GM12878 (cell line): ENCODE measurements around the gene TTC5. TPM values are rescaled to one million over a fixed set of nuclear protein-coding genes. Genes with fewer than 3 reads are reported as not detected.

Source experiments
- ASH2L ChIP-seq: fragments of 300-600, 200-600 bp; sonication (generic); IDR thresholded peaks from 2 replicates; pipeline ENCODE4 v1.6.1; 2017; ENCODE audit warnings: low read depth, mild to moderate bottlenecking, borderline replicate concordance
- BRCA1 ChIP-seq: IDR thresholded peaks from 2 replicates; pipeline ENCODE4 v1.6.1; 2011; ENCODE audit warnings: low read depth, low read length, improper control_type of control experiment
- CBFB ChIP-seq: IDR thresholded peaks from 2 replicates; pipeline ENCODE4 v1.6.1; 2016; ENCODE audit warnings: antibody characterized with exemption, low read depth
- CBX3 ChIP-seq: fragments of 200-600 bp; sonication (generic); IDR thresholded peaks from 2 replicates; pipeline ENCODE4 v1.6.1; 2016; ENCODE audit warnings: low read depth, borderline replicate concordance
- CHD2 ChIP-seq: IDR thresholded peaks from 2 replicates; pipeline ENCODE4 v1.6.1; 2011; ENCODE audit warnings: low read depth, low read length, improper control_type of control experiment, borderline replicate concordance
- CUX1 ChIP-seq: IDR thresholded peaks from 2 replicates; pipeline ENCODE4 v1.6.1; 2012; ENCODE audit warnings: improper control_type of control experiment, low read depth, low read length; ENCODE audit not compliant: insufficient replicate concordance
- E4F1 ChIP-seq: fragments of 450-650 bp; IDR thresholded peaks from 2 replicates; pipeline ENCODE4 v1.6.1; 2018; ENCODE audit warnings: borderline replicate concordance, mild to moderate bottlenecking; ENCODE audit not compliant: partially characterized antibody
- HDAC6 ChIP-seq: fragments of 200-600 bp; sonication (generic); IDR thresholded peaks from one replicate; pipeline ENCODE4 v1.8.0; 2017; ENCODE audit warnings: antibody characterized with exemption; ENCODE audit not compliant: unreplicated experiment
- NFIC ChIP-seq: IDR thresholded peaks from 2 replicates; pipeline ENCODE4 v1.6.1; 2012; ENCODE audit warnings: low read depth, mild to moderate bottlenecking, inconsistent platforms, low read length, moderate library complexity
- NFYA ChIP-seq: IDR thresholded peaks from 2 replicates; pipeline ENCODE4 v1.6.1; 2011; ENCODE audit warnings: low read depth, mild to moderate bottlenecking, low read length, improper control_type of control experiment, borderline replicate concordance
- NFYB ChIP-seq: IDR thresholded peaks from 2 replicates; pipeline ENCODE4 v1.6.1; 2011; ENCODE audit warnings: low read depth, mild to moderate bottlenecking, low read length, improper control_type of control experiment, moderate library complexity; ENCODE audit not compliant: insufficient read depth
- SP1 ChIP-seq: IDR thresholded peaks from one replicate; pipeline ENCODE4 v1.6.1; 2011; ENCODE audit warnings: low read depth, low read length
- SREBF1 ChIP-seq: IDR thresholded peaks from 2 replicates; pipeline ENCODE4 v1.6.1; 2012; ENCODE audit warnings: mild to moderate bottlenecking, low read length
- SUPT20H ChIP-seq: IDR thresholded peaks from 2 replicates; pipeline ENCODE4 v1.6.1; 2011; ENCODE audit warnings: low read depth, mild to moderate bottlenecking, low read length, moderate library complexity, borderline replicate concordance; ENCODE audit not compliant: control insufficient read depth
- YBX1 ChIP-seq: fragments of 450-650 bp; IDR thresholded peaks from 2 replicates; pipeline ENCODE4 v1.6.1; 2016; ENCODE audit warnings: antibody characterized with exemption
- ZBTB4 ChIP-seq: fragments of 450-650 bp; formaldehyde crosslinking; IDR thresholded peaks from 2 replicates; pipeline ENCODE4 v1.4.0; 2022; ENCODE audit warnings: mild to moderate bottlenecking, moderate library complexity
- ZNF217 ChIP-seq: fragments of 450-650 bp; IDR thresholded peaks from 2 replicates; pipeline ENCODE4 v1.6.1; 2017; ENCODE audit warnings: antibody characterized with exemption, mild to moderate bottlenecking
- polyA plus RNA-seq, 11 experiments: library from polyadenylated mRNA; depleted of rRNA in 4 of 11; unstranded in 6 of 11; stranded (reverse) in 5 of 11; fragments of >200 nt; fragmentation: Nextera tagmentation in 4 of 11; fragmentation: Illumina TruSeq in 1 of 11; extraction: Ambion mirVana in 4 of 11; extraction: Trizol in 1 of 11; gene quantifications; 1 replicate in 1 of 11; 2 replicates in 10 of 11; pipeline versions ENCODE4 v1.2.1 to v1.2.3, GENCODE V29; 2011 to 2016; ENCODE audit warnings: inconsistent platforms in 2 of 11, missing spikeins in 2 of 11, low read depth in 1 of 11
- total RNA-seq, 4 experiments: library from RNA; depleted of rRNA in 3 of 4; stranded (reverse); fragments of >200 nt in 3 of 4; fragmentation: Illumina TruSeq in 1 of 4; extraction: Trizol in 1 of 4; gene quantifications; 2 replicates each; pipeline versions ENCODE4 v1.2.1 to v1.2.3, GENCODE V29; 2013 to 2021
- TF ChIP-seq, protein P1 (sequence below): IDR thresholded peaks from 2 replicates; pipeline ENCODE4 v1.6.1; 2012; ENCODE audit warnings: low read length, inconsistent platforms

The TTC5 gene
- total and polyA plus RNA-seq, 10 of the 15 experiments (the other 5 are each of a cell fraction or from before 2014, with no cell fraction given) = 6.9 to 21.6 (median 13.5) TPM

DNA sequence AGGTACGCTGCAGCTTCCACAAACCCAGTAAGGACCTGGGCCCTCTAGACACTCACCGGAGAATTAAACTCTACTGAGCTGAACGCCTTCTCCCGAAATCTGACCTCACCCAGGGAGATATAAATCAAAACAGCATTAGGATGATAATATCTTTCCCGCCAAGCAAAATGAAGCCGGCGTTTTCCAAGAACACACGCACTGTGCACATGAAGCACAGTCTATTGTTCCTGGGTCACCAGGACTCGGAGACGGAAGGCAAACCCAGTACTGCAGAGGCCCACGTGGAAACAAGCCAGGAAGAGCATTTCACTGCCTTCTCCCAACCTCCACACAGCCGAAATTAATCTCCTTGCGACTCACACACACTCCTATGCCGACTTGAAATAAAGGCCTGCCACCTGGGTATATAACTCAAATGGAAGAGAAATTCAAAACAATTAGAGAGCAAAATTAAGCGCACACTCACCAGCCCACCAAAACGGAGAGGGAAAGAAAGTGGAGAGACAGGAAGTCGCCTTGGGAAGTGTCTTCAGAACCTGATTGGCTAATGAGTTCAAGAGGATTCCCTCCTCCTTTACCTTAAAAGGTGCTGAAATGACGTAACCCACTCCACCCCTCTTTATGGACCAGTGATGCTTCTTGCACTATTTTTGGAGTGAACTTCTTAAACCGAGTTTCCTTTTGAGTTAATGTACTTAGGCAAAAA lies 27.2 kb upstream of the TTC5 start, which contains the start of gene CCNB1IP1 (continued):
- TF ChIP-seq E4F1 (no peak), NFIC (no peak; the same call in 1 of the 2 replicates), HDAC6 (no peak), ASH2L (no peak), NFYB (peak; percentile 99), YBX1 (no peak), SUPT20H (no peak), CBX3 (no peak), ZNF217 (no peak), SP1 (peak; percentile 41), ZBTB4 (CRISPR knock-in tag) (no peak), CBFB (no peak), NFYA (peak; percentile 76), CHD2 (no peak), SREBF1 (no peak), CUX1 (no peak), BRCA1 (no peak)
- TF ChIP-seq, protein P1, sequence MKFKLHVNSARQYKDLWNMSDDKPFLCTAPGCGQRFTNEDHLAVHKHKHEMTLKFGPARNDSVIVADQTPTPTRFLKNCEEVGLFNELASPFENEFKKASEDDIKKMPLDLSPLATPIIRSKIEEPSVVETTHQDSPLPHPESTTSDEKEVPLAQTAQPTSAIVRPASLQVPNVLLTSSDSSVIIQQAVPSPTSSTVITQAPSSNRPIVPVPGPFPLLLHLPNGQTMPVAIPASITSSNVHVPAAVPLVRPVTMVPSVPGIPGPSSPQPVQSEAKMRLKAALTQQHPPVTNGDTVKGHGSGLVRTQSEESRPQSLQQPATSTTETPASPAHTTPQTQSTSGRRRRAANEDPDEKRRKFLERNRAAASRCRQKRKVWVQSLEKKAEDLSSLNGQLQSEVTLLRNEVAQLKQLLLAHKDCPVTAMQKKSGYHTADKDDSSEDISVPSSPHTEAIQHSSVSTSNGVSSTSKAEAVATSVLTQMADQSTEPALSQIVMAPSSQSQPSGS = peak; percentile 94
